ENCODE measurements around the gene CTNNA2.
"Not testable (repeated sequence)": the region's sequence is repeated elsewhere in the genome, so short reads cannot be mapped to it uniquely, and the experiment has no call there.

CTNNA2 gene

GRCh38 chr2:80028051-80028450 lies 515.2 kb downstream of the CTNNA2 start:
- Histone ChIP-seq H3K9me3 (ENCODE audit: insufficient read depth, low read length) (no peaks in the 10 kb centered on the region), H3K79me2 (ENCODE audit: low read length) (no peaks in the 10 kb centered on the region), H3K4me1 (ENCODE audit: low read length) (peaks cover 3% of the 10 kb centered on the region), H3K4me2 (ENCODE audit: low read length) (no peak overlapping the region), H3K9ac (ENCODE audit: low read length) (no peak overlapping the region), H3K27me3 (ENCODE audit: low read depth, low read length) (no peaks in the 10 kb centered on the region), H3K36me3 (replicated peaks; ENCODE audit: low read depth, low read length) (no peaks in the 10 kb centered on the region), H3K27ac (ENCODE audit: low read length) (no peak overlapping the region), H4K20me1 (ENCODE audit: insufficient read depth, low read length) (no peaks in the 10 kb centered on the region), H2AFZ (ENCODE audit: low read depth, low read length) (no peak overlapping the region), H3K4me3 (ENCODE audit: low read length) (no peak overlapping the region)
- no peak for TF ChIP-seq CTCF (IDR thresholded peaks at IDR 0.05; ENCODE audit: low read depth, low read length)
- no peak for TF ChIP-seq EZH2phosphoT487 (IDR thresholded peaks at IDR 0.05; ENCODE audit: low read depth)

DNA sequence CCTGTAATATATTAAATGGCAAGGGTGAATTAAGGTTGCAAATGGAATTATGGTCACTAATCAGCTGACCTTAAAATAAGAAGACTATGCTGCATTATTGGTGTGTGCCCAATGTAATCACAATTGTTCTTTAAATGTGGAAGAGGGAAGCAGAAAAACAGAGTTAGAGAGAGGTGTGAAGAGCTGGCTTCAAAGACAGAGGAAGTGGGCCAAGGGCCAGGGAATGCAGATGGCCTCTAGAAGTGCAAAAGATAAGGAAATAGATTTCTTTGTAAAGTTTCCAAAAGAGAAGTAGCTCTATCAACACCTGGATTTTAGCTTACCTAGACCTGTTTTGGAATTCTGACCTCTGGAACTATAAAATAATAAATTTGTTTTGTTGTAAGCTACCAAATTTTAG lies 515.7 kb downstream of the CTNNA2 start:
- TF ChIP-seq EZH2phosphoT487 (IDR thresholded peaks at IDR 0.05; ENCODE audit: low read depth) (no peak), CTCF (IDR thresholded peaks at IDR 0.05; ENCODE audit: low read depth, low read length) (no peak)
- no peak overlapping the region for H3K27ac ChIP-seq (ENCODE audit: low read length)

DNA sequence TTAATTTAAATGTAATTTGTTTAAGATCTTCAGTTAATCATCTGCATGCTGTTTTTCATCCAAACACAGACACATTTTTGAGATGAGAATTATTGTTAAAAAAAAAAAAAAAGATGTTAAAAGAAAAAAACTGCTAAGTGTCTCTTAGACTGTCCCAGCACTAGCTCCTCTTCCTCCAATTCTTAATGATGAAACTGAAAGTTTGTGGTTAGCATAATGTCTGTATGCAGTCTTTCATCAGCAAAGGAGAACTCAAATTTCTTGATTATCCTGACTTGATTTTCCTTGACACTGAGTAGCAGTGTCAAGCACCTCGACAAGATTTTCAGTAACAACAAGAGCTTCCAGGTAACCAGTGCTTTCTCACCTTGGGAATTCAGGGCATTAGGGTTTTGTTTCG lies 517.3 kb downstream of the CTNNA2 start:
- Histone ChIP-seq H3K4me3 (ENCODE audit: low read length) (no peak overlapping the region), H3K4me1 (ENCODE audit: low read length) (peaks cover 3% of the 10 kb centered on the region), H3K4me2 (ENCODE audit: low read length) (peak overlapping the region; percentile 4; the same call in 1 of the 2 replicates), H3K9ac (ENCODE audit: low read length) (no peak overlapping the region), H4K20me1 (ENCODE audit: insufficient read depth, low read length) (no peaks in the 10 kb centered on the region), H3K79me2 (ENCODE audit: low read length) (no peaks in the 10 kb centered on the region), H2AFZ (ENCODE audit: low read depth, low read length) (no peak overlapping the region), H3K9me3 (ENCODE audit: insufficient read depth, low read length) (no peaks in the 10 kb centered on the region), H3K36me3 (replicated peaks; ENCODE audit: low read depth, low read length) (no peaks in the 10 kb centered on the region), H3K27ac (ENCODE audit: low read length) (no peak overlapping the region), H3K27me3 (ENCODE audit: low read depth, low read length) (no peaks in the 10 kb centered on the region)
- no peak for TF ChIP-seq CTCF (IDR thresholded peaks at IDR 0.05; ENCODE audit: low read depth, low read length)
- no peak for TF ChIP-seq EZH2phosphoT487 (IDR thresholded peaks at IDR 0.05; ENCODE audit: low read depth)

More for the DNA sequence above, 515.7 kb downstream of the CTNNA2 start:
- H3K4me1 ChIP-seq (ENCODE audit: low read length) = peaks cover 3% of the 10 kb centered on the region
- no peak overlapping the region for H3K4me3 ChIP-seq (ENCODE audit: low read length)
- H3K9ac ChIP-seq (ENCODE audit: low read length) = no peak overlapping the region
- no peaks in the 10 kb centered on the region for H3K36me3 ChIP-seq (replicated peaks; ENCODE audit: low read depth, low read length)
- no peaks in the 10 kb centered on the region for H4K20me1 ChIP-seq (ENCODE audit: insufficient read depth, low read length)
- no peak overlapping the region for H2AFZ ChIP-seq (ENCODE audit: low read depth, low read length)
- H3K4me2 ChIP-seq (ENCODE audit: low read length) = no peak overlapping the region
- H3K9me3 ChIP-seq (ENCODE audit: insufficient read depth, low read length) = no peaks in the 10 kb centered on the region
- H3K79me2 ChIP-seq (ENCODE audit: low read length) = no peaks in the 10 kb centered on the region
- no peaks in the 10 kb centered on the region for H3K27me3 ChIP-seq (ENCODE audit: low read depth, low read length)

DNA sequence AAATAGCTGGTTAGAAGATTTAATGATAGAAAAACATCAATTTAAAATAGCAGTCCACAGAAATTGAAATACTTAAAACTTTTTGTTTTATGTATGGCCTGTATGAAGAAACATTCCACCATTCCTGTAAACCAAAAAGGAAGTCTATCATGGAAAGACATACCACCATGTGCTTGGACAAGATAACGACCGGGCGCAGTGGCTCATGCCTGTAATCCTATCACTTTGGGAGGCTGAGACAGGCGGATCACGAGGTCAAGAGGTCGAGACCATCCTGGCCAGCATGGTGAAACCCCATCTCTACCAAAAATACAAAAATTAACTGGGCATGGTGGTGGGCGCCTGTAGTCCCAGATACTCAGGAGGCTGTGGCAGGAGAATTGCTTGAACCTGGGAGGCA lies 519.8 kb downstream of the CTNNA2 start:
- not testable (repeated sequence) for H3K4me3 ChIP-seq (ENCODE audit: low read length); H2AFZ ChIP-seq (ENCODE audit: low read depth, low read length); H3K36me3 ChIP-seq (replicated peaks; ENCODE audit: low read depth, low read length); H3K27ac ChIP-seq (ENCODE audit: low read length); H3K79me2 ChIP-seq (ENCODE audit: low read length); H4K20me1 ChIP-seq (ENCODE audit: insufficient read depth, low read length); H3K9me3 ChIP-seq (ENCODE audit: insufficient read depth, low read length); H3K4me2 ChIP-seq (ENCODE audit: low read length); H3K27me3 ChIP-seq (ENCODE audit: low read depth, low read length); H3K4me1 ChIP-seq (ENCODE audit: low read length); H3K9ac ChIP-seq (ENCODE audit: low read length)

All from OCI-LY3 (cell line).